GM23248 (cell line): Measurements from ENCODE around the gene CEP41. TPM values are rescaled to one million over a fixed set of nuclear protein-coding genes. Genes with fewer than 3 reads are reported as not detected.

Experiments used
- DNase-seq: peaks from one replicate; pipeline ENCODE4 v3.0.0-alpha.2; 2015
- H2AFZ ChIP-seq: fragments of 200-600 bp; sonication (generic); 2 replicates; pipeline ENCODE4 v1.6.1; 2016; ENCODE audit warnings: antibody characterized with exemption
- H3F3A ChIP-seq: fragments of 200-600 bp; sonication (generic); 2 replicates; pipeline ENCODE4 v1.6.1; 2016; ENCODE audit warnings: mild to moderate bottlenecking, antibody characterized with exemption, mixed run types; ENCODE audit not compliant: insufficient read depth
- H3K27ac ChIP-seq: fragments of 200-600 bp; sonication (generic); 2 replicates; pipeline ENCODE4 v1.5.1; 2016; ENCODE audit warnings: mild to moderate bottlenecking
- H3K27me3 ChIP-seq: fragments of 200-600 bp; sonication (generic); replicated peaks from 2 replicates; pipeline ENCODE4 v1.6.1; 2016; ENCODE audit warnings: mild to moderate bottlenecking; ENCODE audit not compliant: insufficient read depth
- H3K36me3 ChIP-seq: fragments of 200-600 bp; sonication (generic); 2 replicates; pipeline ENCODE4 v1.6.1; 2016; ENCODE audit warnings: low read depth, mild to moderate bottlenecking
- H3K4me1 ChIP-seq: fragments of 200-600 bp; sonication (generic); 2 replicates; pipeline ENCODE4 v1.6.1; 2016; ENCODE audit warnings: mild to moderate bottlenecking; ENCODE audit not compliant: insufficient read depth
- H3K4me2 ChIP-seq: fragments of 200-600 bp; sonication (generic); one replicate; pipeline ENCODE4 v1.6.1; 2016; ENCODE audit warnings: mild to moderate bottlenecking; ENCODE audit not compliant: unreplicated experiment
- H3K4me3 ChIP-seq: fragments of 200-600 bp; sonication (generic); 2 replicates; pipeline ENCODE4 v1.5.1; 2016; ENCODE audit warnings: mild to moderate bottlenecking
- H3K79me2 ChIP-seq: fragments of 200-600 bp; sonication (generic); 2 replicates; pipeline ENCODE4 v1.6.1; 2016; ENCODE audit warnings: mild to moderate bottlenecking; ENCODE audit not compliant: insufficient read depth
- H3K9ac ChIP-seq: fragments of 200-600 bp; sonication (generic); 2 replicates; pipeline ENCODE4 v1.6.1; 2016; ENCODE audit warnings: mild to moderate bottlenecking
- H3K9me2 ChIP-seq: fragments of 200-600 bp; sonication (generic); 2 replicates; pipeline ENCODE4 v1.6.1; 2016; ENCODE audit warnings: mixed run types, mild to moderate bottlenecking, moderate library complexity; ENCODE audit not compliant: insufficient read depth
- H3K9me3 ChIP-seq: fragments of 200-600 bp; sonication (generic); one replicate; pipeline ENCODE4 v1.6.1; 2017; ENCODE audit warnings: low read depth
- H4K20me1 ChIP-seq: fragments of 200-600 bp; sonication (generic); 2 replicates; pipeline ENCODE4 v1.6.0; 2016; ENCODE audit not compliant: insufficient read depth
- EZH2 ChIP-seq: fragments of 200-600 bp; sonication (generic); IDR thresholded peaks from 2 replicates; pipeline ENCODE4 v1.6.1; 2018; ENCODE audit warnings: antibody characterized with exemption, mild to moderate bottlenecking; ENCODE audit not compliant: insufficient read depth, poor library complexity, severe bottlenecking
- EZH2phosphoT487 ChIP-seq: fragments of 200-600 bp; sonication (generic); IDR thresholded peaks from 2 replicates; pipeline ENCODE4 v1.6.1; 2018; ENCODE audit warnings: antibody characterized with exemption, moderate library complexity, mild to moderate bottlenecking, low read depth; ENCODE audit not compliant: insufficient read depth
- WGBS, 2 experiments: methylation state at CpG; one replicate each; pipeline ENCODE4 v1.1.6; 2015 to 2017; ENCODE audit warnings: low lambda C conversion rate in 2 of 2, low coverage in 1 of 2; ENCODE audit errors: missing lambda C conversion rate in 2 of 2; 5-methylcytosine and 5-hydroxymethylcytosine counted together
- in situ Hi-C: fragments of 300-500 bp; cut with MboI; formaldehyde crosslinking; loops from 2 replicates; pipeline ENCODE4 v1.15.0; 2020
- polyA plus RNA-seq: library from polyadenylated mRNA; unstranded; fragments of >200 nt; fragmentation: Nextera tagmentation; extraction: Ambion mirVana; gene quantifications from 2 replicates; pipeline ENCODE4 v1.2.1, GENCODE V29; 2016
- total RNA-seq: library from RNA; depleted of rRNA; stranded (reverse); fragments of >200 nt; shearing (Covaris generic); gene quantifications from 2 replicates; pipeline ENCODE4 v1.2.3, GENCODE V29; 2014

Gene CEP41
- total and polyA plus RNA-seq, 2 experiments from 2014 or later = 18.3 to 32.3 TPM

GRCh38 chr7:130444751-130445407 lies 4.1 kb upstream of the CEP41 start:
- Histone ChIP-seq H3K4me1 (peaks cover 18% of the 10 kb centered on the region), H3F3A (no peaks in the 10 kb centered on the region), H3K4me3 (no peak overlapping the region), H4K20me1 (no peaks in the 10 kb centered on the region), H3K27me3 (no peaks in the 10 kb centered on the region), H3K36me3 (no peaks in the 10 kb centered on the region), H3K9ac (peak overlapping the region; percentile 21; the same call in 1 of the 2 replicates), H2AFZ (peak overlapping the region; percentile 70), H3K27ac (peak overlapping the region; percentile 22; the same call in 1 of the 2 replicates), H3K79me2 (no peaks in the 10 kb centered on the region), H3K9me3 (no peaks in the 10 kb centered on the region), H3K9me2 (no peaks in the 10 kb centered on the region), H3K4me2 (peak overlapping the region; percentile 36)
- TF ChIP-seq EZH2 (no peak), EZH2phosphoT487 (no peak)
- 45 to 59% methylated on average over 5 of the region's 5 CpGs for WGBS, 2 experiments
- no peak for DNase-seq
- in situ Hi-C loops = no loop called here

- H3K4me1 ChIP-seq = peaks cover 18% of the 10 kb centered on the region
- H3K36me3 ChIP-seq = no peaks in the 10 kb centered on the region
- no peaks in the 10 kb centered on the region for H3K27me3 ChIP-seq
- in situ Hi-C loops = no loop called here
- peak overlapping the region; percentile 70 for H2AFZ ChIP-seq
- H3K79me2 ChIP-seq = no peaks in the 10 kb centered on the region
- no peaks in the 10 kb centered on the region for H3K9me2 ChIP-seq
- no peaks in the 10 kb centered on the region for H3F3A ChIP-seq
- peak; percentile 84 for DNase-seq
- H3K9me3 ChIP-seq = no peaks in the 10 kb centered on the region
- no peak overlapping the region for H3K4me3 ChIP-seq
- peak overlapping the region; percentile 36 for H3K4me2 ChIP-seq
- WGBS, 2 experiments = 7 to 11% methylated on average over 3 of the region's 3 CpGs
- H3K9ac ChIP-seq = peak overlapping the region; percentile 21; the same call in 1 of the 2 replicates
- peak overlapping the region; percentile 22; the same call in 1 of the 2 replicates for H3K27ac ChIP-seq
- H4K20me1 ChIP-seq = no peaks in the 10 kb centered on the region
- TF ChIP-seq EZH2 = no peak
- TF ChIP-seq EZH2phosphoT487 = no peak
Measured at GRCh38 chr7:130444234-130444633, 3.4 kb upstream of the CEP41 start.

- Histone ChIP-seq H3K4me2 (no peak overlapping the region), H3K27me3 (no peaks in the 10 kb centered on the region), H3K9ac (no peak overlapping the region), H3K9me3 (no peaks in the 10 kb centered on the region), H2AFZ (peak overlapping the region; percentile 86; the same call in 1 of the 2 replicates), H3K4me3 (no peak overlapping the region), H3K79me2 (no peaks in the 10 kb centered on the region), H3K36me3 (no peaks in the 10 kb centered on the region), H4K20me1 (no peaks in the 10 kb centered on the region), H3K9me2 (no peaks in the 10 kb centered on the region), H3K4me1 (peaks cover 18% of the 10 kb centered on the region), H3F3A (no peaks in the 10 kb centered on the region), H3K27ac (no peak overlapping the region)
- TF ChIP-seq EZH2 (no peak), EZH2phosphoT487 (no peak)
- 53 to 58% methylated on average over 7 of the region's 7 CpGs for WGBS, 2 experiments
- in situ Hi-C loops = no loop called here
- no peak for DNase-seq
Measured at GRCh38 chr7:130442601-130443000, 1.8 kb upstream of the CEP41 start.

GRCh38 chr7:130441408-130441869 lies 623 bp upstream of the CEP41 start:
- Histone ChIP-seq H3K9me3 (no peaks in the 10 kb centered on the region), H3K9ac (peak overlapping the region; percentile 76), H3K79me2 (no peaks in the 10 kb centered on the region), H3F3A (no peaks in the 10 kb centered on the region), H3K36me3 (no peaks in the 10 kb centered on the region), H2AFZ (peak overlapping the region; percentile 86), H4K20me1 (no peaks in the 10 kb centered on the region), H3K27ac (peak overlapping the region; percentile 55), H3K4me3 (peak overlapping the region; percentile 75), H3K9me2 (no peaks in the 10 kb centered on the region), H3K4me1 (peaks cover 18% of the 10 kb centered on the region), H3K27me3 (no peaks in the 10 kb centered on the region), H3K4me2 (peak overlapping the region; percentile 89)
- peak; percentile 54 for DNase-seq
- in situ Hi-C loops = no loop called here
- WGBS, 2 experiments = 6 to 9% methylated on average over 9 of the region's 9 CpGs
- TF ChIP-seq EZH2 (no peak), EZH2phosphoT487 (no peak)
